GM12865 (cell line): Measurements from ENCODE around the gene PHLDA3.
A peak's percentile ranks its signal among the peaks of the same experiment; 100 is the strongest.
"Not testable (repeated sequence)": the region's sequence is repeated elsewhere in the genome, so short reads cannot be mapped to it uniquely, and the experiment has no call there.

Experiments
- DNase-seq: peaks from one replicate; pipeline ENCODE4 v3.0.0; 2010; ENCODE audit warnings: low read depth
- H3K4me3 ChIP-seq: 2 replicates; pipeline ENCODE4 v1.5.1; 2011; ENCODE audit warnings: mild to moderate bottlenecking, low read depth, low read length, control low read depth
- TF ChIP-seq, protein P1 (sequence below): IDR thresholded peaks from 2 replicates; pipeline ENCODE4 v1.5.1; 2011; ENCODE audit warnings: low read length, control low read depth, low read depth, inconsistent platforms; ENCODE audit not compliant: insufficient read depth; ENCODE audit errors: missing control alignments

The PHLDA3 gene

DNA sequence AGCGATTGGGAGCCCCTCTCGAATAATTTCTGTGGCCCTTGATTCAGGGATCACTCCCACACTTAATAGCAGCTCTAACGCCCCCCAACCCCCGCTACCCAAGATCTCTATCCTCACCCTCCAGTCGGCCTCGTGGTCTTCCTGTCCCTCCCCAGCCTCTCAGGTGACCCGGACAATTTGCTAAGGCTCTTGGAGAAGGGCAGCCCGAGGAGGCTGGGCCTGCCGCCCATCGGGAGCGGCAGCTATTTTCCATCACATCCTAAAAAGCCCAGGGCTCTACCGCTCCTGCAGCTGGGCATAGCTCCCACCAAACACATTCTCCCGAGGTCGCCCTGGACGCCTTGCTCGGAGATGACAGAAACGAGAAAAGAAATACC lies 12.0 kb upstream of the PHLDA3 start:
- TF ChIP-seq, protein P1, sequence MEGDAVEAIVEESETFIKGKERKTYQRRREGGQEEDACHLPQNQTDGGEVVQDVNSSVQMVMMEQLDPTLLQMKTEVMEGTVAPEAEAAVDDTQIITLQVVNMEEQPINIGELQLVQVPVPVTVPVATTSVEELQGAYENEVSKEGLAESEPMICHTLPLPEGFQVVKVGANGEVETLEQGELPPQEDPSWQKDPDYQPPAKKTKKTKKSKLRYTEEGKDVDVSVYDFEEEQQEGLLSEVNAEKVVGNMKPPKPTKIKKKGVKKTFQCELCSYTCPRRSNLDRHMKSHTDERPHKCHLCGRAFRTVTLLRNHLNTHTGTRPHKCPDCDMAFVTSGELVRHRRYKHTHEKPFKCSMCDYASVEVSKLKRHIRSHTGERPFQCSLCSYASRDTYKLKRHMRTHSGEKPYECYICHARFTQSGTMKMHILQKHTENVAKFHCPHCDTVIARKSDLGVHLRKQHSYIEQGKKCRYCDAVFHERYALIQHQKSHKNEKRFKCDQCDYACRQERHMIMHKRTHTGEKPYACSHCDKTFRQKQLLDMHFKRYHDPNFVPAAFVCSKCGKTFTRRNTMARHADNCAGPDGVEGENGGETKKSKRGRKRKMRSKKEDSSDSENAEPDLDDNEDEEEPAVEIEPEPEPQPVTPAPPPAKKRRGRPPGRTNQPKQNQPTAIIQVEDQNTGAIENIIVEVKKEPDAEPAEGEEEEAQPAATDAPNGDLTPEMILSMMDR = no peak
- peak overlapping the region; percentile 58 for H3K4me3 ChIP-seq
- no peak for DNase-seq

DNA sequence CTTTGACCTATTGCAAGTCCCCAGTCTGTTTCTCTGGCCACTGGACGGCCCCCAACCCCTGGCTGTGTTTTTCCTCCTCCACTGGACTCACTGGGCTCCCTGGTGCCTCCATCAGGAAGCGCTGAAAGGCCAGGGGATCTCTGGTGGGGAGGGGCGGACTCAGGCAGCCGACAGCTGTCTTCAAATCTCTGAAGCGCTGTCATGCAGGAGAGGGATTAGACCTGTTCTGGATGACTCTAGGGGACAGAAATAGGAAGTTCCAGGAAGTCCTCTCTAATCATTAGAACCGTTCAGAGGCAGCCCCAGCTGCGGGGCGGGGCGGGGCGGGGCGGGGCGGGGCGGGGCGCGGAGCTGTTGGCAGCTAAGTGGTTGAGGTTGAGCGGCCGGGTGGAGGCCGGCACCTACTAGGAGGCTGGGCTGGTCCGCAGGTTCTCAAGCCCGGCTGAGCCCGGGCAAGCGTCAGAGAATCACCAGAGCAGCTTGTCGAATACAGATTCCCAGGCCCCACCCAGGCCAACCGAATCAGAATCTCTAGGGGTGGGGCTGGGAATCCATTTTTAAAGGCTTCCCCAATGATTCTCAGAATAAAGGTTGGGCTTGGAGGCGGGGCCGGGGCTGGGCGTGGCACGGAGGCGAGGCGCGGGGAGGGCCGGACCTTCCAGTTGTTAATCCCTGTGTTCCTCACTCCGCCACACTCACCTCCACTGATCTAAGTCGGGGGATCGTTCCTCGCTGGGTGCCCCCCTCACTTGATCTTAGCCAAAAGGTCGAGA lies 11.4 kb upstream of the PHLDA3 start:
- peak overlapping the region; percentile 58 for H3K4me3 ChIP-seq
- TF ChIP-seq, protein P1 = no peak

DNA sequence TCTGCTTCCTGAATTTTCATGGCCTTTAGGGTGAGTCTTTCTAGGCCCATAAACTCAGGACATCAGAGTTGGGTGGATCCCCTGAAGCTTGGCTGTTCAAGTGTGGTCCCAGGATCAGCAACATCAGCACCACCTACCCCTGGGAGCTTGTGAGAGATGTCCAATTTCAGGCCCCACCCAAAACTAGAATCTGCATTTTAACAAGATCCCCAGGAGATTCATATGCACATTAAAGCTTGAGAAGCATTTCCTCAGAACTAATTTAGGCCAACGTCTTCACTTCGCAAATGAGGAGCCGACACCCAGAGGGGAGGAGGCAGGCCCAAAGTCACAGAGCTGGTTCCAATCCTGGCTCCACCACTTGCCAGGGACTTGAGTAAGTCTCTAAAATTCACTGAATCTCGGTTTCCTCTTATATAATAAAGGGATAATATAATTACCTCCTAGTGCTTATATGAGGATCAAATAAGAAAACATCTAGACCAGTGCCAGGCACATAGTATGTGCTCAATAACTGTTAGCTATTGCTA lies 10.3 kb upstream of the PHLDA3 start:
- TF ChIP-seq, protein P1 = no peak
- no peak for DNase-seq
- no peak overlapping the region for H3K4me3 ChIP-seq

More for the DNA sequence above, 11.4 kb upstream of the PHLDA3 start:
- DNase-seq = peak; percentile 90

DNA sequence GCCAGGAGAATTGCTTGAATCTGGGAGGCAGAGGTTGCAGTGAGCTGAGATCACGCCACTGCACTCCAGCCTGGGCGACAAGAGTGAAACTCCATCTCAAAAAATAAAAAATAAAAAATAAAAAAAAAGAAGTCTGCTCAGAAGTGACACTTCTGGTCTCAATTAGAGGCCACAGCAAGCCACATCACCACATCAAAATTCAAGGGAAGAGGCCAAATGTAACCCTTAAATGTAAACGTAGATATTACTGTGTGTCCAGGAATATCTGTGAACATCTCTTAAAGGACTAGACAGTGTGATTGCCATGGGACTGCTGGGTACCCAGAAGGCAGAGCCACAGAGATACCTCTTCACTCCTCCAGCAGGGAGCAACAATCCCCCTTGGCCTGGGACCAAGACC lies 9.7 kb upstream of the PHLDA3 start:
- not testable (repeated sequence) for H3K4me3 ChIP-seq, DNase-seq

DNA sequence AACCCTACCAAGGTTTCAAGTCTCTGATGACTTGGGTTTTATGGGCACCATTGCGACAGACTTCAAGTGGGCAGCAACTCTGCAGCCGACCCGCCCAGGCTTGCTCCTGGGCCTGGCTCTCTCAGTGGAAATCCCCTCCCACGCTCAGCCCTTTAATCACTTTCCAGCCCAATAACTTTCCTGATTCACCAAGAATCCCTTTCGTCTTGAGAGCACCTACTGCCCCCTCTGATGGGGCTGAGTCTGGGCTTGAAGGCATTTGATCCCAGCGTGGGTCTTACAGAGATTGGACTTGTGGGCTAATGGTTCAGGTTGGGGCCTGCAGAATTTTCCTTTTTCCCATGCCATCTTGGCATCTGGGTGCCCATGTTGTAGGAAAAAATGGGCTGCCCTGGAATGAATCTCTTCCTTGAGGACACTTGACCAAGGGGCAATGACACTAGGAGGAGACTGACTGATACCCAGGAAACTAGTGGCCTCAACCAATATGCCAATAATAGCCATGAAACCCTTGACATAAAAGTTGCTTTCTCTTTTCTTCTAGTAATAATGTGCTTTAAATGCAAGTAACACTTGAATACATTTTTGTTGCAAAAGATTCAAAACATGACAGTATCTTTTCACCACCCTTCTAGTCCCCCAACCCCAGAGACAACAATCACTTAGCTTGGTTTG lies 7.8 kb upstream of the PHLDA3 start:
- H3K4me3 ChIP-seq = no peak overlapping the region
- peak; percentile 58 for DNase-seq
- TF ChIP-seq, protein P1 = no peak

DNA sequence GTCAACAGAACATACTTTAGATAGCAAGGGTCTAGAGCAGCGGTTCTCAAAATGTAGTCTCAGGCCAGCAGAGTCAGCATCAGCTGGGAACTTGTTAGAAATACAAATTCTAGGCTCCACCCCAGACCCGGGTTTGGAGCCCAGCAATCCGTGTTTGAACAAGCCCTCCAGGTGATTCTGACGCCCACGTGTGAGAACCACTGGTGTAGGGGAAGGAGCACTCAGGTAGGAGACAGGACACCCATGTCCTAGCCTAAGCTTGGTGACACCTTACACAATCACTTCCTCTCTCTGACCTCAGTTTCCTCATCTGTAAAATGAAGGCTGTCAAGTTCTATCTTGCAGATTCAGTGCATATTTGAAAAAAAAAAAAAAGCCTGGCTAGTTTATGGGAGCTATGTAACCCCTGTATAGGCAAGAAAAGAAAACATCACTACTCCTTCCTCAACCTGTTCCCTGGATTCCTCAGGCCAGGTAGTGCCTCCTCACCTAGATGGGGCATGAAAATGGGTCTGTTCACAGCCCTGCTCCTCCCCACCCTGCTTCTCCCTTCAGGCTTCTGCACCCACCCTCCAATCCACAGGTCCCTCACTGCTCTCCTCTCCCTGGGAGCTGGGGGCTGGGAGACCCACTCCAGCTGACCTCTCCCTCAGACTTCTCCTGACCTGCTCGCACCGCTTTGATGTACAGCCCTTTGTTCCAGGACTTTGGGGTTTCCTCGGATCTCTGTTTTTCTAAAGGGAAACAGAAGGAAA lies 7.1 kb upstream of the PHLDA3 start:
- TF ChIP-seq, protein P1 = no peak
- no peak for DNase-seq
- no peak overlapping the region for H3K4me3 ChIP-seq

DNA sequence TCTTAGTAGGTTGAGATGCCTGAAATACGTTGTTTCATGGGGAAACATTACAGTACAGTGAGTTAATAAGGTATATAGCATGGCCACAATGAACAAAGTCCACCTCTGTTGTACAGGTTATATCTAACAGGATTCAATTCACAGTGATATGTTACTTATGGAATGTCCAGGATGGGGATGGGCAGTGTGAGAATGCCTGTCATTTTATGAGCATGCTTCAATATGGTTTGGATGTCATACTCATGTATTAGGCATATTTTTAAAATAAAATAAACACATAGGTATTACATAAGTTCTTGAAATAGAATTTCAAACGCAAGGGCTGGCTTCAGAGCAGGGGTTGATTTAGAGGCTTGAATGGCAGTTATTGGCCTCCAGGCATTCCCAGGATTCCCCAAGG lies 6.1 kb upstream of the PHLDA3 start:
- H3K4me3 ChIP-seq = no peak overlapping the region
- TF ChIP-seq, protein P1 = no peak
- no peak for DNase-seq
